ENCODE data around the gene NDUFS2.
A peak's percentile ranks its signal among the peaks of the same experiment; 100 is the strongest.

The NDUFS2 gene

DNA sequence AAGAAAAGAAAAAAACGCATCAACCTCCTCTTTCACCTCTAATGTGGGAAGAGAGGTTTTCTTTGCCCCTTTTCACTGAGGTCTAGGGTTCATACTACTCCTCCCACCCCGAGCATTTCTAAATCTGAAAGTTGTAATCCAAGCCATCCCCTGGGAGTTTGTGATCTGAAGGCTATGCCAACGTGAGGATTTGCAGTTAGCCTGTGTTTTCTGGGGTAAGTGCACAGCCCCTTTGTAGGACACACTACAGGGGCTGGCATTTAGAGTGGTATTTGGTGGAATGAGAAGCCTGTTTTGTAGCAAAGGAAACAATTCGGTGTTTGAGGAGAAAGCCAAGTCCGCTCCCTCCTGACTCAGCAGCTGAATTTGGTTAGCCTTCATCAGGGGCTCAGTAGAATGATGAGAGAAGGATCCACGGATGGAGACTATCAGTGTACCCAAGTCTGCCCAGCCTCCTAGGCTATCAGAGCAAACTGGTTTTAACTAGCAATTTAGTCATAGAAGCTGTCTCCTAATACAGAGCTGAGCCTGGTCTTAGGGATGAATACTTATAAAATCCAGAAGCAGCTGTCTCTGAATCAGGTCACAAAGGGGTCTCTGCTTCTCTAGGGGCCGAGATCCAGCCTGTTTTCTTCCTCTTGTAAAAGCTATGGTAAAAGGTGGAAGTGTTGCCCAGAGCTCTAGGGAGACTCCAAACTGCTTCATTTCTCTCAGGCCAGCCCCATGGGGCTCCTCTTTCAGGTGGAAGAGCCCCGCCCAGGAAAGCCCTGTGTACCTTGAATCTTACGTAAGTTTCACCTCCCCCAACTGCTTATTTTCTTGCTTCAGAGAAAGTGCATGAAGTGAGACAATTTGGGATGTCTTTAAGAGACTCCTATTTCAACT is 58.5 kb downstream of the NDUFS2 start:
- peak in 11 of 42 donors; percentile 14 to 55 (median 32) for DNase-seq
- intact Hi-C loops (cut with DNase I): no loop called here

GRCh38 chr1:161261261-161262235 is 59.4 kb downstream of the NDUFS2 start:
- intact Hi-C loops (cut with DNase I): no loop called here
- peak in 38 of 42 donors; percentile 8 to 80 (median 48) for DNase-seq

All from head of caudate nucleus (tissue), 42 donors.